Loucy (cell line): Measurements from ENCODE around the gene ARIH1.

Experiments used
- EZH2phosphoT487 ChIP-seq: fragments of 200-600 bp; IDR thresholded peaks from 2 replicates; pipeline ENCODE4 v1.6.1; 2018; ENCODE audit warnings: antibody characterized with exemption, mild to moderate bottlenecking, moderate library complexity, borderline replicate concordance
- TF ChIP-seq, protein P1 (sequence below): fragments of 200-600 bp; sonication (generic); conservative IDR thresholded peaks from 2 replicates; pipeline ENCODE4 v1.5.1; 2014; ENCODE audit warnings: mild to moderate bottlenecking, antibody characterized with exemption, low read length

DNA sequence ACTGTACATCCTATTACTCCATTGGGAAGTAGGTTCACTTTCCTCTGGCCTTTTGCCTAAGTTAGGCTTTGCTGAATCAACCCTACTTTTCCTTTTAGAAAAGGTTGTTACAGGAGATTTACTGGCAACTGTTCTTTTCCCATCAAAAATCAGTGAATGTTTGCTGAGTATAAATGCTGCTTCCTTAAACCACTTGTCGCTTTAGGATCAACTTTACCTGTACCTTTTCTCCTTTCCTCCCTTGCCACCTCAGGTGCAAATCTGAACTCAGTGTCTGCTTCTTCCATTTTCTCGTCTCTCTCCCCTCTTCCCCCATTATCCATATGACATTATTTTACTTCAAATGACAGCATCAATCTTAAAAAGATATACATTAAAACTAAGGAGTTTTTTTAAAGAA lies 110.9 kb downstream of the ARIH1 start:
- TF ChIP-seq, protein P1, sequence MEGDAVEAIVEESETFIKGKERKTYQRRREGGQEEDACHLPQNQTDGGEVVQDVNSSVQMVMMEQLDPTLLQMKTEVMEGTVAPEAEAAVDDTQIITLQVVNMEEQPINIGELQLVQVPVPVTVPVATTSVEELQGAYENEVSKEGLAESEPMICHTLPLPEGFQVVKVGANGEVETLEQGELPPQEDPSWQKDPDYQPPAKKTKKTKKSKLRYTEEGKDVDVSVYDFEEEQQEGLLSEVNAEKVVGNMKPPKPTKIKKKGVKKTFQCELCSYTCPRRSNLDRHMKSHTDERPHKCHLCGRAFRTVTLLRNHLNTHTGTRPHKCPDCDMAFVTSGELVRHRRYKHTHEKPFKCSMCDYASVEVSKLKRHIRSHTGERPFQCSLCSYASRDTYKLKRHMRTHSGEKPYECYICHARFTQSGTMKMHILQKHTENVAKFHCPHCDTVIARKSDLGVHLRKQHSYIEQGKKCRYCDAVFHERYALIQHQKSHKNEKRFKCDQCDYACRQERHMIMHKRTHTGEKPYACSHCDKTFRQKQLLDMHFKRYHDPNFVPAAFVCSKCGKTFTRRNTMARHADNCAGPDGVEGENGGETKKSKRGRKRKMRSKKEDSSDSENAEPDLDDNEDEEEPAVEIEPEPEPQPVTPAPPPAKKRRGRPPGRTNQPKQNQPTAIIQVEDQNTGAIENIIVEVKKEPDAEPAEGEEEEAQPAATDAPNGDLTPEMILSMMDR, result no peak
- no peak for TF ChIP-seq EZH2phosphoT487
